Adrenal gland (tissue), 5 donors: ENCODE measurements around the gene NBAS.

Source experiments
- CTCF ChIP-seq, 6 experiments: fragments of 450-650 bp in 4 of 6; fragments of 200-600 bp in 2 of 6; sonication (generic) in 1 of 6; IDR thresholded peaks; 1 replicate in 5 of 6; 2 replicates in 1 of 6; pipeline versions ENCODE4 v1.5.1 to v1.8.0; 2016 to 2021; ENCODE audit warnings: antibody characterized with exemption in 6 of 6, mild to moderate bottlenecking in 2 of 6, moderate library complexity in 1 of 6
- POLR2A ChIP-seq, 2 donors: fragments of 450-650 bp; IDR thresholded peaks; one replicate each; pipeline ENCODE4 v1.6.1; 2017; ENCODE audit warnings: antibody characterized with exemption in 2 of 2, mild to moderate bottlenecking in 2 of 2, moderate library complexity in 1 of 2
- donor health status: DM: no; HTN: no; CAD: no.

GRCh38 chr2:15426606-15427005, 134.5 kb downstream of the NBAS start:
- TF ChIP-seq CTCF (IDR thresholded peaks at IDR 0.05) (no peak), POLR2A (IDR thresholded peaks at IDR 0.05) (no peak)
